DOHH2 (cell line): ENCODE measurements around the gene SLC6A19.

Experiments used
- CTCF ChIP-seq: fragments of 200-600 bp; sonication (generic); IDR thresholded peaks from one replicate; pipeline ENCODE4 v1.5.1; 2014; ENCODE audit warnings: antibody characterized with exemption, mild to moderate bottlenecking, low read depth, low read length; ENCODE audit not compliant: poor library complexity, severe bottlenecking
- EZH2phosphoT487 ChIP-seq: fragments of 200-600 bp; sonication (generic); IDR thresholded peaks from 2 replicates; pipeline ENCODE4 v1.6.1; 2017; ENCODE audit warnings: borderline replicate concordance, mild to moderate bottlenecking, antibody characterized with exemption, low read length, moderate library complexity, mixed read lengths

GRCh38 chr5:1167361-1167727 is 34.1 kb upstream of the SLC6A19 start:
- TF ChIP-seq CTCF (no peak), EZH2phosphoT487 (no peak)
